ENCODE data around the gene CMSS1.

The CMSS1 gene

GRCh38 chr3:100114413-100115030 lies 296.9 kb downstream of the CMSS1 start, which contains the start of gene FILIP1L:
Gene FILIP1L (minus strand): TSS chr3:100114501.
- DNase-seq (ENCODE audit: extremely low read depth, low read depth): no peak
- TF ChIP-seq CTCF (IDR thresholded peaks at IDR 0.05; ENCODE audit: low read depth, low read length): no peak

GRCh38 chr3:100117093-100117492 lies 299.4 kb downstream of the CMSS1 start:
- TF ChIP-seq CTCF (IDR thresholded peaks at IDR 0.05; ENCODE audit: low read depth, low read length): no peak
- no peak for DNase-seq (ENCODE audit: extremely low read depth, low read depth)

GRCh38 chr3:100120012-100120411 lies 302.4 kb downstream of the CMSS1 start:
- TF ChIP-seq CTCF (IDR thresholded peaks at IDR 0.05; ENCODE audit: low read depth, low read length): no peak
- DNase-seq (ENCODE audit: extremely low read depth, low read depth): no peak

GRCh38 chr3:100120693-100121092 lies 303.0 kb downstream of the CMSS1 start:
- DNase-seq (ENCODE audit: extremely low read depth, low read depth): no peak
- TF ChIP-seq CTCF (IDR thresholded peaks at IDR 0.05; ENCODE audit: low read depth, low read length): no peak

GRCh38 chr3:100122321-100122720 lies 304.7 kb downstream of the CMSS1 start:
- DNase-seq (ENCODE audit: extremely low read depth, low read depth): no peak
- TF ChIP-seq CTCF (IDR thresholded peaks at IDR 0.05; ENCODE audit: low read depth, low read length): no peak

GRCh38 chr3:100123112-100123511 lies 305.4 kb downstream of the CMSS1 start:
- no peak for DNase-seq (ENCODE audit: extremely low read depth, low read depth)
- TF ChIP-seq CTCF (IDR thresholded peaks at IDR 0.05; ENCODE audit: low read depth, low read length): no peak

- DNase-seq (ENCODE audit: extremely low read depth, low read depth): no peak
- no peak for TF ChIP-seq CTCF (IDR thresholded peaks at IDR 0.05; ENCODE audit: low read depth, low read length)
Observed at GRCh38 chr3:100124201-100124761, 306.6 kb downstream of the CMSS1 start.

All from AG09319 (cell line).